HL-60 (cell line): Measurements from ENCODE around the gene SH3GL3.

Experiments
- DNase-seq, 2 experiments: peaks; one replicate each; pipeline ENCODE4 v3.0.0-alpha.2; 2010 to 2020; ENCODE audit warnings: low read depth in 1 of 2, low spot score in 1 of 2
- H3K27ac ChIP-seq: fragments of 250-450 bp; sonication (Bioruptor Pico); replicated peaks from 2 replicates; pipeline ENCODE4 v1.5.1; 2020; ENCODE audit warnings: mild to moderate bottlenecking, moderate library complexity
- H3K27me3 ChIP-seq: fragments of 250-450 bp; sonication (Bioruptor Pico); 2 replicates; pipeline ENCODE4 v1.5.1; 2021; ENCODE audit warnings: mild to moderate bottlenecking, moderate library complexity; ENCODE audit not compliant: insufficient read depth, poor library complexity, severe bottlenecking
- H3K4me3 ChIP-seq: replicated peaks from 2 replicates; pipeline ENCODE4 v1.5.1; 2011; ENCODE audit warnings: mild to moderate bottlenecking, control low read depth, low read length; ENCODE audit not compliant: insufficient read depth
- GABPA ChIP-seq: IDR thresholded peaks from 2 replicates; pipeline ENCODE4 v1.6.1; 2012; ENCODE audit warnings: low read depth
- POLR2AphosphoS5 ChIP-seq: IDR thresholded peaks from 2 replicates; pipeline ENCODE4 v1.6.1; 2012; ENCODE audit warnings: low read depth
- SPI1 ChIP-seq: IDR thresholded peaks from 2 replicates; pipeline ENCODE4 v1.6.1; 2012; ENCODE audit warnings: low read depth, mild to moderate bottlenecking, borderline replicate concordance
- TF ChIP-seq, protein P1 (sequence below): IDR thresholded peaks from one replicate; pipeline ENCODE4 v1.5.1; 2011; ENCODE audit warnings: low read length, control low read depth, inconsistent platforms; ENCODE audit not compliant: insufficient read depth
- TF ChIP-seq, protein P2 (sequence below): IDR thresholded peaks from 2 replicates; pipeline ENCODE4 v1.6.1; 2012; ENCODE audit warnings: low read depth; ENCODE audit not compliant: insufficient replicate concordance

The SH3GL3 gene

DNA sequence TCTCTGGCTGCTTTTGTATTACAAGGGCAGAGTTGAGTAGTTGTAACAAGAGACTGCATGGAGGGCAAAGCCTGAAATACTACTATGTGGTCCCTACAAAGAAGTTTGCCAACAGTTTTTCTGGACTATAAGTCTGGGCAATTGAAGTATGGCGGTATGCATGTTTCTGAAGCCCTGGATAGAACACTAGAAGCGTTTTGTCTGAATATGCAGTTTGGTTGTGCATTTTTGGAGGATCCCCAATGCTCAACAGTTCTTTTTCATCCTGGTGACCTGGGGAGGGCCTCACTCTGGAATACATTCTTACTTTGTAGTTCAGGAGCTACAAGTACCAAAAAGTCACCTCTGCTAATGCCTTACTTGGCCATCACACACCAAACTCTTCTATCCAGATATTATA is 29.6 kb downstream of the SH3GL3 start:
- Histone ChIP-seq H3K4me3 (no peak overlapping the region), H3K27ac (no peak overlapping the region), H3K27me3 (no peaks in the 10 kb centered on the region)
- no peak for DNase-seq
- TF ChIP-seq, protein P1, sequence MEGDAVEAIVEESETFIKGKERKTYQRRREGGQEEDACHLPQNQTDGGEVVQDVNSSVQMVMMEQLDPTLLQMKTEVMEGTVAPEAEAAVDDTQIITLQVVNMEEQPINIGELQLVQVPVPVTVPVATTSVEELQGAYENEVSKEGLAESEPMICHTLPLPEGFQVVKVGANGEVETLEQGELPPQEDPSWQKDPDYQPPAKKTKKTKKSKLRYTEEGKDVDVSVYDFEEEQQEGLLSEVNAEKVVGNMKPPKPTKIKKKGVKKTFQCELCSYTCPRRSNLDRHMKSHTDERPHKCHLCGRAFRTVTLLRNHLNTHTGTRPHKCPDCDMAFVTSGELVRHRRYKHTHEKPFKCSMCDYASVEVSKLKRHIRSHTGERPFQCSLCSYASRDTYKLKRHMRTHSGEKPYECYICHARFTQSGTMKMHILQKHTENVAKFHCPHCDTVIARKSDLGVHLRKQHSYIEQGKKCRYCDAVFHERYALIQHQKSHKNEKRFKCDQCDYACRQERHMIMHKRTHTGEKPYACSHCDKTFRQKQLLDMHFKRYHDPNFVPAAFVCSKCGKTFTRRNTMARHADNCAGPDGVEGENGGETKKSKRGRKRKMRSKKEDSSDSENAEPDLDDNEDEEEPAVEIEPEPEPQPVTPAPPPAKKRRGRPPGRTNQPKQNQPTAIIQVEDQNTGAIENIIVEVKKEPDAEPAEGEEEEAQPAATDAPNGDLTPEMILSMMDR, result no peak
- TF ChIP-seq SPI1, result no peak
- TF ChIP-seq POLR2AphosphoS5, result no peak
- no peak for TF ChIP-seq GABPA
- TF ChIP-seq, protein P2, sequence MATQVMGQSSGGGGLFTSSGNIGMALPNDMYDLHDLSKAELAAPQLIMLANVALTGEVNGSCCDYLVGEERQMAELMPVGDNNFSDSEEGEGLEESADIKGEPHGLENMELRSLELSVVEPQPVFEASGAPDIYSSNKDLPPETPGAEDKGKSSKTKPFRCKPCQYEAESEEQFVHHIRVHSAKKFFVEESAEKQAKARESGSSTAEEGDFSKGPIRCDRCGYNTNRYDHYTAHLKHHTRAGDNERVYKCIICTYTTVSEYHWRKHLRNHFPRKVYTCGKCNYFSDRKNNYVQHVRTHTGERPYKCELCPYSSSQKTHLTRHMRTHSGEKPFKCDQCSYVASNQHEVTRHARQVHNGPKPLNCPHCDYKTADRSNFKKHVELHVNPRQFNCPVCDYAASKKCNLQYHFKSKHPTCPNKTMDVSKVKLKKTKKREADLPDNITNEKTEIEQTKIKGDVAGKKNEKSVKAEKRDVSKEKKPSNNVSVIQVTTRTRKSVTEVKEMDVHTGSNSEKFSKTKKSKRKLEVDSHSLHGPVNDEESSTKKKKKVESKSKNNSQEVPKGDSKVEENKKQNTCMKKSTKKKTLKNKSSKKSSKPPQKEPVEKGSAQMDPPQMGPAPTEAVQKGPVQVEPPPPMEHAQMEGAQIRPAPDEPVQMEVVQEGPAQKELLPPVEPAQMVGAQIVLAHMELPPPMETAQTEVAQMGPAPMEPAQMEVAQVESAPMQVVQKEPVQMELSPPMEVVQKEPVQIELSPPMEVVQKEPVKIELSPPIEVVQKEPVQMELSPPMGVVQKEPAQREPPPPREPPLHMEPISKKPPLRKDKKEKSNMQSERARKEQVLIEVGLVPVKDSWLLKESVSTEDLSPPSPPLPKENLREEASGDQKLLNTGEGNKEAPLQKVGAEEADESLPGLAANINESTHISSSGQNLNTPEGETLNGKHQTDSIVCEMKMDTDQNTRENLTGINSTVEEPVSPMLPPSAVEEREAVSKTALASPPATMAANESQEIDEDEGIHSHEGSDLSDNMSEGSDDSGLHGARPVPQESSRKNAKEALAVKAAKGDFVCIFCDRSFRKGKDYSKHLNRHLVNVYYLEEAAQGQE, result no peak

DNA sequence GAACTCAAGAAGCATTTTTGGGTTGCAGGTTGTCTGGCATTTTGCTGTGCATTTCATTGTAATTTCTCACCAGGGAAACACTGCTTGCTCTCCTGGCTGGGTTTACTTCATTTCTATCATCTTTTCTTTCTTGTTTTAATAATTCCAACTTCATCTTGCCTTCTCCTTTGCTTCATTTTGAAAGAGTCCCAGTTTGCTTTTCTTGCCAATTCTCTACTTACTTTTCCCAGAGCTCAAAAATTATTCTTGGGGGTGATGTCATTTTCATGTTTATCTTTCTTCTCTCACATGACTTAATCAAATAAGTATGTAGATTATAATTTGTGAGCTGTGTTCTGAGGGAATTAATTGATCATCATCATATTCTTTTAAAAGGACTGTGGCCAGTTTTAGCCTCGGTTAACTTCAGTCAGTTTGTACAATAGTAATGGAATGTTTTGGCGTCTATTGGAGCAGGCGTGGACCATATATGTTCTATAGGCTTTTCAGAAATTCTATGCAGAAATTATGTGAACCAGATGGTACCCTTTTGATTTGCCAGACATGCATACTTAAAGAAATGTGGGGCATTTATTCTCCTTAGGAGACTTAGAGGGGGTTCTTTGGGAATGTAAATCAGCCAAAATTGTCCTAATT is 30.1 kb downstream of the SH3GL3 start:
- no peak overlapping the region for H3K4me3 ChIP-seq
- TF ChIP-seq GABPA (no peak), SPI1 (no peak)
- TF ChIP-seq, protein P2, result no peak
- DNase-seq, result no peak
- H3K27me3 ChIP-seq, result no peaks in the 10 kb centered on the region
- H3K27ac ChIP-seq, result no peak overlapping the region

DNA sequence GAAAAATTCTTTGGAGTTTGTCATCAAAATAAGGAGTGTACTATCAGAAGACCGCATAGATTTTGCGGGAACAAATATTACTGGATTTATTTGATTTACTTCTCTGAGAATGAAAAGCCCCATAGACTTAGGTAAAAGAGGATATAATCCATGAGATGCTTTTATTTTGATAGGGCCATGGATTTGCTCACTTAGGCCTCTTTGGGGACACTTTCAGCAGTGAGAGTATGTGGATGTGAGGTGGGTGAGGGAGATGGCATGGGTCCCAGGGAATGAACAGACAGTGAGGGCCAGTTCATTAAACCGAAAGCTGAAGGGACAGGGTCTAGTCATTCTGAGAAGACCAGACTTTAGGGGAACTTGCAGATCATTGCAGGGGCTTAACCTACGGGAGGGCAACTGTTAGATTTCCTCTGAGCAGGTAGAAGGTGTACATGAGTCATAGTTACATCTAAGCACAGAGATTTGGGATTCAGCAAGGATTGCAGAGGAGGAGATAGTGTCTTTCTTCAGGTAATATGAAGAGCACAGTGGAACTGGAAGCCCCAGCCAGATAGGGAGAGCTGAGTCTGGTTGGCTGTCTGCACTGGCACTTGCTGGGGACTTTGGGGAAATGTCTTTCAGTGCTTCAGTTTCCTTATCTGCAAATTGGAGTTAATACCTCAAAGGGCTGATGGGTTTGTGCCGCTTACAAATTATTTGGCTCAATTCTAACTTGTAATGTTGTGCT is 30.8 kb downstream of the SH3GL3 start:
- DNase-seq, result no peak
- Histone ChIP-seq H3K27ac (no peak overlapping the region), H3K27me3 (no peaks in the 10 kb centered on the region), H3K4me3 (no peak overlapping the region)
- TF ChIP-seq GABPA, result no peak
- TF ChIP-seq POLR2AphosphoS5, result no peak
- TF ChIP-seq, protein P2, result no peak
- TF ChIP-seq, protein P1, result no peak
- TF ChIP-seq SPI1, result no peak
